ENCODE measurements around the gene MAMSTR.

DNA sequence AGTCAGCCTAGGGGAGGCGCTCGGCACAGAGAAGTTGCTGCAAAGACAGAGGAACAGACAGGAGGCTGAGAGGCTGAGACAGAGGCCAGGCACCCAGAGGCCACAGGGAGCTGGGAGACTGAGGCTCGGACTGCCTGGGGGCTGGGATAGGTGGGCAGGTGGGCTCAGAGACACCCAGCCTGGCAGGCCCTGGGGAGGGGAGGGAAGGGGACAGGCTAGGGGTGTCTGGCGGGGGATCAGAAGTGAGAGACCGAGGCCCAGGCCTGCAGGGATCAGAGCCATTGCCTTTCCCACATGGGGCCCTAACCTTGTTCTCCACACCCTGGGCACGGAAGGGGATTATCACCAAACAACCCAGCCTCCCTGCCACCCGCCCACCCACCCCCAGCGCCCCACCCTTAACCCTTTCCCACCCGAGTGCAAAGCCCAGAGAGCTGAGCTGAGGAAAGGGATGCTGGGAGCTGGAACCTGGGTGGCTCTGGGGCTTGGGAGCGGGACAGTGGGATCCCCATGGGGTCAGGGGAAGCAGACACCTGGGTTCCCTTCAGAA, 48.0 kb downstream of the MAMSTR start:
- TF ChIP-seq EZH2 (IDR thresholded peaks at IDR 0.05; ENCODE audit: insufficient read depth, low read length), result no peak
- TF ChIP-seq, protein P1, sequence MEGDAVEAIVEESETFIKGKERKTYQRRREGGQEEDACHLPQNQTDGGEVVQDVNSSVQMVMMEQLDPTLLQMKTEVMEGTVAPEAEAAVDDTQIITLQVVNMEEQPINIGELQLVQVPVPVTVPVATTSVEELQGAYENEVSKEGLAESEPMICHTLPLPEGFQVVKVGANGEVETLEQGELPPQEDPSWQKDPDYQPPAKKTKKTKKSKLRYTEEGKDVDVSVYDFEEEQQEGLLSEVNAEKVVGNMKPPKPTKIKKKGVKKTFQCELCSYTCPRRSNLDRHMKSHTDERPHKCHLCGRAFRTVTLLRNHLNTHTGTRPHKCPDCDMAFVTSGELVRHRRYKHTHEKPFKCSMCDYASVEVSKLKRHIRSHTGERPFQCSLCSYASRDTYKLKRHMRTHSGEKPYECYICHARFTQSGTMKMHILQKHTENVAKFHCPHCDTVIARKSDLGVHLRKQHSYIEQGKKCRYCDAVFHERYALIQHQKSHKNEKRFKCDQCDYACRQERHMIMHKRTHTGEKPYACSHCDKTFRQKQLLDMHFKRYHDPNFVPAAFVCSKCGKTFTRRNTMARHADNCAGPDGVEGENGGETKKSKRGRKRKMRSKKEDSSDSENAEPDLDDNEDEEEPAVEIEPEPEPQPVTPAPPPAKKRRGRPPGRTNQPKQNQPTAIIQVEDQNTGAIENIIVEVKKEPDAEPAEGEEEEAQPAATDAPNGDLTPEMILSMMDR (IDR thresholded peaks at IDR 0.05; ENCODE audit: insufficient read depth, low read depth, low read length), result no peak
